Lower leg skin (tissue), 3 donors: ENCODE measurements around the gene ZBTB7B.

Experiments used
- CTCF ChIP-seq, 3 donors: fragments of 450-650 bp; IDR thresholded peaks; one replicate each; pipeline ENCODE4 v1.5.1; 2016; ENCODE audit warnings: antibody characterized with exemption in 3 of 3, mild to moderate bottlenecking in 3 of 3, moderate library complexity in 2 of 3
- POLR2A ChIP-seq, 2 donors: fragments of 450-650 bp; IDR thresholded peaks; one replicate each; pipeline ENCODE4 v1.6.1; 2016 to 2017; ENCODE audit warnings: antibody characterized with exemption in 2 of 2, mild to moderate bottlenecking in 1 of 2, moderate library complexity in 1 of 2

GRCh38 chr1:155039308-155039669, 36.7 kb downstream of the ZBTB7B start:
- TF ChIP-seq CTCF (IDR thresholded peaks at IDR 0.05) (no peak), POLR2A (IDR thresholded peaks at IDR 0.05) (no peak)
